GM21576 (cell line): Measurements from ENCODE around the gene ZC3H10.

Experiments
- ATAC-seq: cut with Tn5 transposase; IDR thresholded peaks from one replicate; pipeline ENCODE4 v1.9.1; 2021; ENCODE audit warnings: mild to moderate bottlenecking, moderate library complexity; ENCODE audit not compliant: unreplicated experiment

Gene ZC3H10

GRCh38 chr12:56169229-56169759 is 51.2 kb downstream of the ZC3H10 start:
- ATAC-seq = no peak

DNA sequence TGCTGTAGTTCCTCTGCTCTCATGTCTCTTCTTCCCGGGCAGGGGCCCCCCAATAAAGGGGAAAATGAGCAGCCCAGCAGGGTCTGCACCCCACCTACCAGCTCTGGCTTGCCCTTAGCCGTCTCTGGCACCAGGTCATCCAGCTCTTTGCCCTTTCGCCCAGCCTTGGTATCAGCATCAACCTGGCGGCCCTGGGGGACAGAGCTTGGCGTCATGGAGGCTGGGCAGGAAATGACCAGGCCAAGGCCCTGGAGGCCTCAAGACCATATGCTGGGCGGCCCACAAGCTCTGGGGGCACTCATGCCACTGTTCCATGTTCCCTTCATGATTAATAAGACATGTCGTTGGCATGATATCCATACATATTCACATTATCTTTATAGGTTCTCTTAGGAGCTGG is 54.8 kb downstream of the ZC3H10 start:
- no peak for ATAC-seq
